GM21723 (cell line): ENCODE results near the gene EIF4A3.

Experiments
- ATAC-seq: cut with Tn5 transposase; IDR thresholded peaks from one replicate; pipeline ENCODE4 v1.9.1; 2021; ENCODE audit warnings: mild to moderate bottlenecking, moderate library complexity; ENCODE audit not compliant: unreplicated experiment

The EIF4A3 gene

DNA sequence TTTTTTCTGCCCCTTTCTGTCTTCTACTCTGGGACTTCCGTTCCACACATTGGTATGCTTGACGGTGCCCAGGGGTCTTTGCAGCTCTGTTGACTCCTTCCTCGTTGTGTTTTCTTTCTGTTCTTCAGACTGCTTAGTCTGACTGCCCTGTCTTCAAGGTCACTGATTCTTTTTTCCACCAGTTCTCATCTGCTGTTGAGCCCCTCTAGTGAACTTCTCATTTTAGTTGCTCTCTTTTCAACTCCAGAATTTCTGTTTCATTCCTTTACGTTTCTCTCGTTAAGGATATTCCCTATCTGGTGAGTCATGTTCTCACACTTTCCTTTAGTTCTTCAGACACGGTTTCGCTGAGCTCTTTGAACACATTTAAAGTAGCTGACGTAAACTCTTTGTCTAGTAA, 31.8 kb downstream of the EIF4A3 start:
- ATAC-seq: no peak

DNA sequence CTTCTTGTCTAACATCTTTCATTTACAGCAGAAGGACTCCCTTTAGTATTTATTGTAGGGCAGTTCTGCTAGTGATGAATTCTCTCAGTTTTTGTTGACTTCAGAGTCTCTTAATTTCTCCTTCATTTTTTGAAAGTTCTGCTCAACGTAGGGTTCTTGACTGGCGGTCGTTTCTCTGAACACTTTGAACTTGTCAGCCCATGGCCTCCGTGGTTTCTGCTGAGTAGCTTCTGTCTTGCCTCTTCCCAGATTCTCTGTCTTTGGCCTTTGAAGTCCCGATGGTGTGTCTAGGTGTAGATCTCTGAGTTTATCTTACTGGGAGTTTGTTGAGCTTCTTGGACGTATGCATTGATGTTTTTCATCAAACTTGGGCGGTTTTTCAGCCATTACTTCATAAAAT, 32.2 kb downstream of the EIF4A3 start:
- ATAC-seq: no peak

DNA sequence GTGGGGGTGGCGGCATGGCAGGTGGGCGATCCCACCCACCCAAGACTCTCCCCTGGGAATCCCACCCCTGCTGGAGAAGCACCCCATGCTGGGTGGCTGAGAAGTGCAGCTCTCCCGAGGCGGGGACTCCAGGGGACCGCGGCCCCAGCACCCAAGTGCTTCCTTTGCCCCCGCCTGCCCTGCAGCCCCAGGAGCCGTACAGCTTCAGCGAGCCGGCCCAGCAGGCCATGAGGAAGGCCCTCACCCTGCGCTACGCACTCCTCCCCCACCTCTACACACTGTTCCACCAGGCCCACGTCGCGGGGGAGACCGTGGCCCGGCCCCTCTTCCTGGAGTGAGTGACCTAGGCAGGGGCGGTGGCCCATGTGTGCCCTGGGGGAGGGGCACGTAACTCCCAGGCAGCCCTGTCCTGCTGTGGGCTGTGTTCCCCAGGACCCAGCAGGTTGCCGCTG, 33.9 kb downstream of the EIF4A3 start:
- no peak for ATAC-seq

DNA sequence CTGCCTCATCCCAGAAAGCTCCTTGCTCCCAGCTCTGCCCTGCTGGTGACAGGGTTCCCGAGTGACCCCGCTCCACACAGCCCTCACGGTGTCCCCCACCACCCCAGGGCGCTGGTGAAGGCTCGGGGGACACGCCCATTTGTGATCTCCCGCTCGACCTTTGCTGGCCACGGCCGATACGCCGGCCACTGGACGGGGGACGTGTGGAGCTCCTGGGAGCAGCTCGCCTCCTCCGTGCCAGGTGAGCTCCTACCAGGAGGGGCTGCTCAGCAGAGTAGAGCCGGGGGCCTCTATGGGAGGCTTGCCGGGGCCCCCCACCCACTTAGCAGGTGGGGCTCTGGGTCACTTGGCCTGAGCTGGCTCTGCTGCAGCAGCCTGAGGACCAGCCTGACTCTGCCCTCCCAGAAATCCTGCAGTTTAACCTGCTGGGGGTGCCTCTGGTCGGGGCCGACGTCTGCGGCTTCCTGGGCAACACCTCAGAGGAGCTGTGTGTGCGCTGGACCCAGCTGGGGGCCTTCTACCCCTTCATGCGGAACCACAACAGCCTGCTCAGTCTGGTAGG, 34.4 kb downstream of the EIF4A3 start:
- no peak for ATAC-seq

DNA sequence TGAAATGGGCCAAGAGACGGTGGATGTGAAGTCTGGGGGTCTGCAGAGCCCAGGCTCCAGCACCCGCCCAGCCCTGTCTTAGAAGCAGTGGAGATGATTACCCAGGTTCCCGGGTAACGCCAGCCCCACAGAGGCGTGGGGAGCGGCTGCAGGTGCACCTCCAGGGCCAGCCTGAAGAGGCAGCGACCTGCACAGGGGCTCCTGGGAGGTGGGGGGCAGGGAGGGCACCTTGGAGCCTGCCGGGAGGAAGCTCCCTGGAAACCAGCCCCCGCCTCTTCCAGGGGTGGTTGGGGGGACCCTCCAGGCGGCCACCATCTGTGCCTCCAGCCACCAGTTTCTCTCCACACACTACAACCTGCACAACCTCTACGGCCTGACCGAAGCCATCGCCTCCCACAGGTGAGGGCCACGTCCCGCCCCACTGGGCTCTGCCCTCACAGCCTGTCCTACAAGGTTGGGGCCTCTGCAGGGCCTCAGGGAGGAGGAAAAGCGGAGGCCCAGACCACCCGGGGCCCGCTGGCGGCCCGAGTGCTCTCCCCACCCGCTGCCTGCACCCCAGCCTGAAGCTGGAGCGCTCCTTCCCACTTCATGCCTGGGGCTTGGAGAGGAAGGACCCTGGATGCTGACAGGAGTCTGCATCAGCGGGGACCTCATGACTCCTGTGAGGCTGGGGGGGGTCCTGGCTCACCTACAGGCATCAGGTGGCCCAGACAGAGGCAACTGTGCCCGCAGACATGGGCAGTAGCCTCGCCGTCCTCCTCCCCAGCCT, 35.0 kb downstream of the EIF4A3 start:
- no peak for ATAC-seq

DNA sequence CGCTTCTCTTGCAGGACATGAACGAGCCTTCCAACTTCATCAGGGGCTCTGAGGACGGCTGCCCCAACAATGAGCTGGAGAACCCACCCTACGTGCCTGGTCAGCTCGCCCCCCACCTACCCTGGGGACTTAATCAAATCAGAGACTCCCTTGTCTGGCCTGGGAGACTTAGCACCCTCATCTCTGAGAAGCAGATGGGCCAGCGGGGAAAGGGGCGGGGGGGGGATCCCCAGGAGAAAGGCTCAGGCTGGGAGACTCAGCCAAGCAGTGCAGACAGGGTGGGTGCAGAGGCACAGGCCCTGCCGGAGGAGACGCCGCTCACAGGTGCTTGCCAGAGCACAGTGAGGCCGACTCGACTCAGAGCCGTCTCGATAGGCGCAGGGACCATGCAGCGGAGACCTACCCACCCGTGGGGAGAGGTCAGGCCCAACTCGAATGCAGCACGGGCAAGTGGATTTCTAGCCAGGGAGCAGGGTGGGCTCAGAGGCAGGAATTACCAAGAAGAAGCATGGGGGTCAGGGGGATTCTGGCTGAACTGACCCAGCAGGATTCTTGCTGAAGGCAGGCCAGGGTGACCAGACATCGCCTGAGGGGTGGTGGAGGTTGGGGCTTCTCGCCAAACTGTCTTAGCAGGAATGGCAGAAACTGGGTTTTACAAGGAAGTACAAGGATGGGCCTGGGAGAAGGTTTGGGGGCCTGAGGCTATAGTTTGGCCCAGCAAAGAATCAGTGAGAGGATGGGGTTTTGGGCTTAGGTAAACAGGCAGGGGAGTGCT, 35.8 kb downstream of the EIF4A3 start:
- no peak for ATAC-seq

DNA sequence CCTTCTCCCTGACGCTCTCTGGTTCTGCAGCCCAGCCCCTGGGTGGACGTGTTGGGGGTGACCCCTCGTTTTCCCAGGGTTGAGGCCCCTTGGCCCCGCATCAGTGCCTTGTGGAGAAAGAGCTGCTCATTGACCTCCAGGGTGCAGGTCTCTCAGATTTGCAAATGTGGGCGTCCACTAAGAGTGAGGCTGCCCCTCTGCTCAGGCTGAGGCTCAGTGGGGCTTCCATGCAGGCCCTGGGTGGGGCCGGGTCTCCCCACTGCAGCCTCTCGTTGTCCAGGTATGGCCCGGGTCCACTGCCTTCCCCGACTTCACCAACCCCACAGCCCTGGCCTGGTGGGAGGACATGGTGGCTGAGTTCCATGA, 36.5 kb downstream of the EIF4A3 start:
- no peak for ATAC-seq

DNA sequence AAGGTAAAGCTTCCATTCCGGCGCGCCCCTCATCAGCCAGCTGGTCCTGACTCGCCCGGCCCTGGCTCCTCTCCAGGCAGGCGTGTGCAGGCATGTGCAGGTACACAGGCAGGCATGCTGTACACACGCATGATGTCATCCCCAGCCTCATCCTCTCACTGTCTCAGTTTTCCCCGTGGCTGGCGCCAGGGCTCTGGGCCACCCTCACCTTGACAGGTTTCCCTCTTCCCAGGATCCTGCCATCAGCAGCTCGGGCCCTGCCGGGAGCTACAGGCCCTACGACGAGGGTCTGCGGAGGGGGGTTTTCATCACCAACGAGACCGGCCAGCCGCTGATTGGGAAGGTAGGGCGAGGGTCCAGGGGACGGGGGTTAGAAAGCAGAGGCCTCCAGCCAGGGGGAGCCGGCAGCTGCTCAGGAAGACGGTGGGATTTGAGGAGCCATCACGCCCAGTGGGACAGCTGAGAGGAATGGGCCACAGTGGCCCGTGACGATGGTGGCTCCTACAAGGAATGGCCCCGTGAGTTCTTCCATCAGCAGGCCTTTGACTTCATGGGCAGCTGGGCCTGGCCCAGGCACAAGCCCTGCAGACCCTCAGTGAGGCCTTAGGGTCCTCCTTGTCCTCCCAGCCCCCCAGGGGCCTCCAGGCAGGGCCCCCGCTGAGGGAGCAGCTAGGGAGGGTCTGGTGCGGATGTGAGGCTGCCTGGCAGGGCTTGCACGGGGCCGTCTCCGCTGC, 37.0 kb downstream of the EIF4A3 start:
- no peak for ATAC-seq

DNA sequence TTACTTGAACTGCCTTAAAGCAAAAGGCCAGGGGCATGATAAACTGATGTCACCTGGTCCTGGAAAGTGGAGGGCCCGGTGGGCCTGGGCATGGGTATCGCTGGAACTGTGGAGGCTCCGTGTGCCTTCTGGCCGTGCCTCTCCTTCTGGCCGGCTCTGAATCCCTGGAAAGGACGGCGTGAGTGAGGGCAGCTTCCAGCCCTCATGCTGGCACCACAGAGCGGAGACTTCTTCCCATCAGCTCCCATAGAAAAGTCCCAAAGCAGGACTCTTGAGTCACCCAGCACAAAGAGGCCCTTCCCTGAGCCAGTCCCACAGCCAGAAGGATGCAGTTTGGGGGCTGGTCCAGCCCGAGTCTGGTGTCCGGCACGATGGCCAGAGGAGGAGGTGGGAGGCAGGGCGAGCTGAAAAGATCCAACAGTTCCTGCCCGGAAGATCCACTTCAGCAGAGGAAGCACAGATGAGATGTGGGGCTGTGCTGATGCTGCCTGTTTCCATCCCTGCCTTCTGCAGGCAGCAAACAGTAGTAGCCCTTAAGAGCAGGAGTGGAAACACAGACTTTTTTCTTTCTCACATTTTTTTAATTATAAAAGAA, 37.8 kb downstream of the EIF4A3 start:
- ATAC-seq: no peak

DNA sequence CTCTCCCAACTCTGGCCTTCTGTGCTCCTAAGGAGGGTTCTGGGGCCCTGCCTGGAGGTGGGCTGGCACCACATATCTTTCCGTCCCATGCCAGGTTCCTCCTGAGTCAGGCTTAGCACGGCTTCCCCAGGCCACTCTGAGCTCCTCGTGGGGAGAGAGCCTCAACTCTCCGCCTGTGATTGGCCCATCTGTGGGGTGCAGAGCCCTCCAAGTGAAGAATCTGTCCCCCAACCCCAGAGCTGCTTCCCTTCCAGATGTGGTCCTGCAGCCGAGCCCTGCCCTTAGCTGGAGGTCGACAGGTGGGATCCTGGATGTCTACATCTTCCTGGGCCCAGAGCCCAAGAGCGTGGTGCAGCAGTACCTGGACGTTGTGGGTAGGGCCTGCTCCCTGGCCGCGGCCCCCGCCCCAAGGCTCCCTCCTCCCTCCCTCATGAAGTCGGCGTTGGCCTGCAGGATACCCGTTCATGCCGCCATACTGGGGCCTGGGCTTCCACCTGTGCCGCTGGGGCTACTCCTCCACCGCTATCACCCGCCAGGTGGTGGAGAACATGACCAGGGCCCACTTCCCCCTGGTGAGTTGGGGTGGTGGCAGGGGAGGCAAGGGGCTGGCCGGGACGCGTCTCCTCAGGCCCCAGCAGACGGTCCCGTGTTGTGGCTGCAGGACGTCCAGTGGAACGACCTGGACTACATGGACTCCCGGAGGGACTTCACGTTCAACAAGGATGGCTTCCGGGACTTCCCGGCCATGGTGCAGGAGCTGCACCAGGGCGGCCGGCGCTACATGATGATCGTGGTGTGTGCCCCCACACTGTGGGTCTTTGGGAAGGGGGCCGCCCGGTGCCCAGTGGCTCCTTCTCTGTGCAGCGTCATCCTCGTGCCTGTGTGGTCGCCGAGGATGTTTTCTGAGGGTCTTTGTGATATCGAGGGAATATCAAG, 38.6 kb downstream of the EIF4A3 start:
- ATAC-seq: no peak

DNA sequence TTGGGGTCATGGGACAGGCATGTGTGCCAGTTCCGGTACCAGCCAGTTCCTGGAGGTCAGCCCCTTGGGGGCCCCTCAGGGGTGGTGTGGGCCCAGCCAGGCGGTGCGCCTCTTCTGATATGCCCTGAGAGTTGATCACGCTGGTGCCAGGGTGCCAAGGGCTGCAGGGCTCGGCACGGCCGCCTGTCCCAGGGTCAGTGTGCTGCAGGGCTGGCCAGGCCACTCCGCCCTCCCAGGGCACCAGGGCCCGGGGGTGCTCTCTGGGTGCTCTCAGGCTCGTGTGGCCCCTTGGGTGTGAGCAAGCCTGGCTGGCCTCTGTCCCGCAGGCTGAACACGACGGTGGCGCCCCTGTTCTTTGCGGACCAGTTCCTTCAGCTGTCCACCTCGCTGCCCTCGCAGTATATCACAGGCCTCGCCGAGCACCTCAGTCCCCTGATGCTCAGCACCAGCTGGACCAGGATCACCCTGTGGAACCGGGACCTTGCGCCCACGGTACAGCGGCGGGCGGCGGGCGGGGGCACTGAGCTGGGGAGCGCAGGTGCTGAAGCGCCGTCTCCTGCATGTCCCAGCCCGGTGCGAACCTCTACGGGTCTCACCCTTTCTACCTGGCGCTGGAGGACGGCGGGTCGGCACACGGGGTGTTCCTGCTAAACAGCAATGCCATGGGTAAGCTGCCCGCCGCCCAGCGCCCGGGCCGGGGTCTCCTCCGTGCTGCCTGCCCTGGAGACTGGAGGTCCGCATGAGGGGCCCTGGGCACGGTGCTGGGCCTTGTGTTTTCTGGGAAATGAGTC, 39.5 kb downstream of the EIF4A3 start:
- ATAC-seq: no peak

DNA sequence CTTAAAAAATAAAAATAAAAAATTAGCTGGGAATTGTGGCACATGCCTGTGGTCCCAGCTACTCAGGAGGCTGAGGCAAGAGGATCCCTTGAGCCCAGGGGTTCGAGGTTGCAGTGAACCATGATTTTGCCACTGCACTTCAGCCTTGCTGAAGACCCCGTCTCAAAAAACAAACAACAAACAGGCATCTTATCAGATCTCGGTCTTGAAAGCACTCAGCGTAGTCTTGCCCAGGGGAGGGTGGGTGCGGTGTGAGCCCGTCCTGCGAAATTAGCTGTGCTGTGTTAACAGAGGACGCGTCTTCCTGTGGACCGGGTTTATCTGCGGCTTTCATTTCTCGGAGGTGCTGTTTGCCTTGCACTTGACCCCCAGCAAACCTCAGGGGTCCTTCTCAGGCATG, 40.2 kb downstream of the EIF4A3 start:
- no peak for ATAC-seq

DNA sequence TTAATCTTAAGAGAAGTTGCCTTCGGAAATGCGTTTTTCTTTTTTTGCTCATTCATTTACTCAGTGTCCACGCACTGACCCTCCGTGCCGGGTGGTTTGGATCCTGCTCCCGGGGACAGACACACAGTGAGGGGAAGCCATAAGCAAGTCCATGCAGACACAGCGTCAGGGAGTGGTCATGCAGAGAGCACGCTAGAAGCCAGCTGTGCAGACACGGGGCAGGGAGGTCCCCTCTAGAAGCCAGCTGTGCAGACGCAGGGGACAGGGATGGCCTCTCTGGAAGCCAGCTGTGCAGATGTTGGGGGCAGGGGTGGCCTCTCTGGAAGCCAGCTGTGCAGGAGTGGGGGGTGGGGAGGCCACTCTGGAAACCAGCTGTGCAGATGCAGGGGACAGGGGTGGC, 40.8 kb downstream of the EIF4A3 start:
- no peak for ATAC-seq

DNA sequence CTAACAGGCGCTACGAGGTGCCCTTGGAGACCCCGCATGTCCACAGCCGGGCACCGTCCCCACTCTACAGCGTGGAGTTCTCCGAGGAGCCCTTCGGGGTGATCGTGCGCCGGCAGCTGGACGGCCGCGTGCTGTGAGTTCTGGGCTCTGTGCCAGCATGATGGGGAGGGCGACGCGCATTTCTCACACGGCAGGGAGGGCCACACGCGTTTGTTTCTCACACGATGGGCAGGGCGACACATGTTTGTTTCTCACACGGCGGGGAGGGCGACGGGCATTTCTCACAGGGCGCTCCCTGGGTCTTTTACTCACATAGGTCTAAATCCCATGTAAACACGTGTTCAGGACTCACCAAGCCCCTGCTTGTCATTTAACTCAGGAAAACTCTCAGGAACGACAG, 41.2 kb downstream of the EIF4A3 start:
- ATAC-seq: no peak

DNA sequence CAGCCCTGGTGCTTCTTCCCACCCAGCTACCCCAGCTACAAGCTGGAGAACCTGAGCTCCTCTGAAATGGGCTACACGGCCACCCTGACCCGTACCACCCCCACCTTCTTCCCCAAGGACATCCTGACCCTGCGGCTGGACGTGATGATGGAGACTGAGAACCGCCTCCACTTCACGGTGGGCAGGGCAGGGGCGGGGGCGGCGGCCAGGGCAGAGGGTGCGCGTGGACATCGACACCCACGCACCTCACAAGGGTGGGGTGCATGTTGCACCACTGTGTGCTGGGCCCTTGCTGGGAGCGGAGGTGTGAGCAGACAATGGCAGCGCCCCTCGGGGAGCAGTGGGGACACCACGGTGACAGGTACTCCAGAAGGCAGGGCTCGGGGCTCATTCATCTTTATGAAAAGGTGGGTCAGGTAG, 42.0 kb downstream of the EIF4A3 start:
- no peak for ATAC-seq

DNA sequence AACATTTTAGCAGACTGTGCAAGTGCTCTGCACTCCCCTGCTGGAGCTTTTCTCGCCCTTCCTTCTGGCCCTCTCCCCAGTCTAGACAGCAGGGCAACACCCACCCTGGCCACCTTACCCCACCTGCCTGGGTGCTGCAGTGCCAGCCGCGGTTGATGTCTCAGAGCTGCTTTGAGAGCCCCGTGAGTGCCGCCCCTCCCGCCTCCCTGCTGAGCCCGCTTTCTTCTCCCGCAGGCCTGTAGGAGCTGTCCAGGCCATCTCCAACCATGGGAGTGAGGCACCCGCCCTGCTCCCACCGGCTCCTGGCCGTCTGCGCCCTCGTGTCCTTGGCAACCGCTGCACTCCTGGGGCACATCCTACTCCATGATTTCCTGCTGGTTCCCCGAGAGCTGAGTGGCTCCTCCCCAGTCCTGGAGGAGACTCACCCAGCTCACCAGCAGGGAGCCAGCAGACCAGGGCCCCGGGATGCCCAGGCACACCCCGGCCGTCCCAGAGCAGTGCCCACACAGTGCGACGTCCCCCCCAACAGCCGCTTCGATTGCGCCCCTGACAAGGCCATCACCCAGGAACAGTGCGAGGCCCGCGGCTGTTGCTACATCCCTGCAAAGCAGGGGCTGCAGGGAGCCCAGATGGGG, 42.5 kb downstream of the EIF4A3 start:
- no peak for ATAC-seq

DNA sequence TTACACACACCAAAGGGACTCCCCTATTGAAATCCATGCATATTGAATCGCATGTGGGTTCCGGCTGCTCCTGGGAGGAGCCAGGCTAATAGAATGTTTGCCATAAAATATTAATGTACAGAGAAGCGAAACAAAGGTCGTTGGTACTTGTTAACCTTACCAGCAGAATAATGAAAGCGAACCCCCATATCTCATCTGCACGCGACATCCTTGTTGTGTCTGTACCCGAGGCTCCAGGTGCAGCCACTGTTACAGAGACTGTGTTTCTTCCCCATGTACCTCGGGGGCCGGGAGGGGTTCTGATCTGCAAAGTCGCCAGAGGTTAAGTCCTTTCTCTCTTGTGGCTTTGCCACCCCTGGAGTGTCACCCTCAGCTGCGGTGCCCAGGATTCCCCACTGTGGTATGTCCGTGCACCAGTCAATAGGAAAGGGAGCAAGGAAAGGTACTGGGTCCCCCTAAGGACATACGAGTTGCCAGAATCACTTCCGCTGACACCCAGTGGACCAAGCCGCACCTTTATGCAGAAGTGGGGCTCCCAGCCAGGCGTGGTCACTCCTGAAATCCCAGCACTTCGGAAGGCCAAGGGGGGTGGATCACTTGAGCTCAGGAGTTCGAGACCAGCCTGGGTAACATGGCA, 43.4 kb downstream of the EIF4A3 start:
- ATAC-seq: no peak
